Mesenteric fat pad (tissue), 1 donor: ENCODE results near the gene ZSCAN20. TPM values are rescaled to one million over a fixed set of nuclear protein-coding genes. Genes with fewer than 3 reads are reported as not detected.

Experiments
- DNase-seq: peaks from one replicate; pipeline ENCODE4 v3.0.0-alpha.2; 2020; ENCODE audit warnings: low spot score
- total RNA-seq: library from RNA; stranded (reverse); fragmentation: NEBNext Ultra II Directional; extraction: Animal tissue kit (Norgen Biotek cat#: 25700); gene quantifications from one replicate; pipeline ENCODE4 v1.2.1, GENCODE V29; 2021
- donor health status: DM: yes; HTN: yes; CAD: no.

The ZSCAN20 gene
- total RNA-seq, 1 donor from 2014 or later = 2.9 TPM

DNA sequence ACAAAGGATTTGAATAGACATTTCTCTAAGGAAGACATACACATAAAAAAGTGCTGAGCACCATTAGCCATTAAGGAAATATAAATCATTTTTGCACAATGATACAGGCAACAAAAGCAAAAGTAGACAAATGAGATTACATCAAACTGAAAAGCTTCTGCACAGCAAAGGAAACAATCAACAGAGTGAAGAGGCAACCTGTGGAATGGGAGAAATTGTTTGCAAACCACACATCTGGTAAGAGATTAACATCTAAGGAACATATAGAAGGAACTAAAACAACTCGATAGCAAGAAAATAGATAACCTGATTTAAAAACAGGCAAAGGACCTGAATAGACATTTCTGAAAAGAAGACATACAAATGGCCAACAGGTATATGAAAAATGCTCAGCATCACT lies 57.5 kb downstream of the ZSCAN20 start:
- no peak for DNase-seq

DNA sequence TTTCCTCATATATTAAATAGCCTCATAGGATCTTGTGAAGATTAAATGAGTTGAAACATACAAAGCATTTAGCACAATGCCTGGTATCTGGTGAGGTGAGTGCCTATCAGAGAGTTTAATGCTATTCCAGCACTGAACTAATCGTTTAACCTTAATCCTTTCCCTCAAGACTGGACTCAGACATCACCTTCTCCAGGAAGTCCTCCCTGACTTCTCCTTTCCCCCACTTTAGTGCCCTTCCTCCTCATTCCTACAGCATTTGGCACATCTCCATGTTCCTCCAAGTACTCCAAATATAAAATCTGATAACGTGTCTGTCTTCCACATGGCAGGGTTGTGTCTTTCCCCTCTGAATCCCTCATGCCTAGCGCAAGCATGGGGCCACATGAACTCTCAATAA lies 59.8 kb downstream of the ZSCAN20 start:
- DNase-seq = no peak

DNA sequence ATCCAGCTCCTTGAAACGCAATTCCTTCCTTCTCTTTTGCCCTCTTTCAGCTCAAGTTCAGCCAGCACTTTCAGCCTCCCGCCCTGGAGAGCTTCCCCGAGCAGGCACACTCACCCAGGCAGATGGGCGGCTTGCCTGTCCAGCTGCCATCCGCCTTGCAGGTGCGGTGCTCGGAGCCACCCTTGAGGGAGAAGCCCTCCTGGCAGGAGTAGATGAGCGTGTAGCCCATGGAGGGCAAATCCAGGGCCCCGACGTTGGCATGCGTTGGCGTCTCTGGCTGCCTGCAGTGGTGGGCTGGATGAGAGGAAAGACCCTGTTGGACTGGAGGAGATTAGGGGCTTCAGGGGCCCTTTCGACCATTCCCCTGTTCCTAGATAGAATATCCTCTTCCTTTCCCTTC lies 60.5 kb downstream of the ZSCAN20 start:
- DNase-seq = no peak

DNA sequence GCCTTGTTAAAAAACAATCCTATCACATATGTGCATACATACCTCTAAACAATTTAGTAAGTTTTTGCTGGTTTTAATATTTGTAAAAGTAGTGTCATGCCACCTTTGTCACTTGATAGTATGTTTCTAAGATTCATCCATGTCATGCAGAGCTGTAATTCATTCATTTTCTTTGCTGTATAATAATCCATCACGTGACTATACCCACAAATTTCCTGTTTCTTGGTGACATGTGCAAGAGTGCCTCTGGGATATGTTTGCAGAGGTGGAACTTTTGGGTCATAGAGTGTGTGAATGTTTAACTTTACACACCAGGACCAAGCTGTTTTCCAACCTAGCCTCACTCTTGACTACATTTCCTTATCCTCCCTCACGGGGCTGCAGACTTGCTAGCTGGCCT lies 62.9 kb downstream of the ZSCAN20 start:
- no peak for DNase-seq

DNA sequence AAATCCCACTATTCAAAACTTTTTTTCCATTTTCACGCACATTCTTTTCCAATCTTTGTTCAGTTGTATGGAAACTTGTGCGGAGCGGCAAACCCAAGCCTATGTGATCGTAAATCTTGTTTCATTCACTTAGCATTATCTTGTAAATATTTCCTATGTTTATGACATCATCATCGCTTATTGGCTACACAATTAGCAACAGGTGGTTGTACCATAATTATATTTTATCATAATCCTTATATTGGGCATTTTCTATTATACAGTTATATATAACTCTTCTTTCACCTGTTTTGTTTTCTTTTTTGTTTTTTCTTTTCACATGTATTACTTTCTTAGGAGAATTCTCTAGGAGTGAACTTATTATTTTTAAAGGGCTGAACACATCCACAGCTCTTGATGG lies 65.4 kb downstream of the ZSCAN20 start:
- DNase-seq = no peak

DNA sequence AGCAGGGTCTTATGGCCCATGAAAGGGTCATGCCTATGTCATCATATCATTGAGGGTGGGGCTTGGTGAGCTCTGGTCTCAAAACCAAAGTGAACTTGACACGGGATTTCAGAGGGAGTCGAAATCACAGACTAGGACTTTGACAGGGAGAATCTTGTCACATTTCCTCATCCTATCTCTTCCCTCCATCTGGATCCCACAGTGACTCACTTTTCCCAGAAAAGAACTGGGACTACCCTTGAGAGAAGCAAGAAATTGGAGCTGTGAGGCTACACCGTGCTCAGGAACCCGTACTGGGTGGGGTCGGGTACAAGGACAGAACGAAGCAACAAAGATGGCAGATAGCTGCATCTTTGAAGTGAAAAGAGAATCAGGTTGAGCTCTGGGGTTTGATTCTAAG lies 69.5 kb downstream of the ZSCAN20 start:
- no peak for DNase-seq

Other genes starting within 250 kb of the ZSCAN20 start
- 29.6 TPM for gene ZNF362, start 216.2 kb upstream of the ZSCAN20 start, total RNA-seq
- gene A3GALT2, start 151.5 kb upstream of the ZSCAN20 start, total RNA-seq = not detected
- 142 TPM for gene PHC2, start 41.5 kb upstream of the ZSCAN20 start, total RNA-seq